ENCODE results near the gene FRK.

FRK gene

GRCh38 chr6:116034327-116034726 lies 26.4 kb downstream of the FRK start:
- DNase-seq = no peak

GRCh38 chr6:116033687-116034303 lies 26.9 kb downstream of the FRK start:
- no peak for DNase-seq

- no peak for DNase-seq
Measured at GRCh38 chr6:116030770-116031169, 29.9 kb downstream of the FRK start.

GRCh38 chr6:116029535-116029934 lies 31.2 kb downstream of the FRK start:
- no peak for DNase-seq

- no peak for DNase-seq
Measured at GRCh38 chr6:116028233-116028632, 32.5 kb downstream of the FRK start.

GRCh38 chr6:116027801-116028200 lies 32.9 kb downstream of the FRK start:
- no peak for DNase-seq

GRCh38 chr6:116025405-116025804 lies 35.3 kb downstream of the FRK start:
- no peak for DNase-seq

GRCh38 chr6:116022841-116023445 lies 37.7 kb downstream of the FRK start:
- DNase-seq = no peak

- no peak for DNase-seq
Measured at GRCh38 chr6:116020738-116021137, 40.0 kb downstream of the FRK start.

- DNase-seq = no peak
Measured at GRCh38 chr6:116019428-116019827, 41.3 kb downstream of the FRK start.

- DNase-seq = no peak
Measured at GRCh38 chr6:116018976-116019375, 41.7 kb downstream of the FRK start.

- no peak for DNase-seq
Measured at GRCh38 chr6:116017546-116018295, 43.0 kb downstream of the FRK start.

GRCh38 chr6:116016846-116017545 lies 43.7 kb downstream of the FRK start:
- DNase-seq = no peak

- no peak for DNase-seq
Measured at GRCh38 chr6:116015983-116016382, 44.7 kb downstream of the FRK start.

GRCh38 chr6:116015561-116015960 lies 45.1 kb downstream of the FRK start:
- DNase-seq = no peak

- DNase-seq = no peak
Measured at GRCh38 chr6:116012951-116013350, 47.7 kb downstream of the FRK start.

GRCh38 chr6:116012471-116012949 lies 48.2 kb downstream of the FRK start:
- DNase-seq = no peak

GRCh38 chr6:116011520-116011919 lies 49.2 kb downstream of the FRK start:
- DNase-seq = peak; percentile 2 to 19

- peak; percentile 14 to 27 for DNase-seq
Measured at GRCh38 chr6:116010790-116011401, 49.8 kb downstream of the FRK start.

GRCh38 chr6:116010386-116010785 lies 50.3 kb downstream of the FRK start:
- no peak for DNase-seq

- no peak for DNase-seq
Measured at GRCh38 chr6:116008470-116009243, 52.0 kb downstream of the FRK start.
